GM10248 (cell line): ENCODE measurements around the gene CSMD2.

Source experiments
- CTCF ChIA-PET: fragments of 300-600 bp; sonication (Branson Sonifier 250); formaldehyde crosslinking; extraction: SDS; loops from one replicate; lab custom pipeline; 2021; ENCODE audit warnings: antibody characterized with exemption; lab: Yijun Ruan, JAX
- POLR2A ChIA-PET: fragments of 350-650 bp; sonication (Branson Sonifier 250); formaldehyde crosslinking; extraction: SDS; loops from one replicate; lab custom pipeline; 2020; ENCODE audit warnings: antibody characterized with exemption; lab: Yijun Ruan, JAX
- DNase-seq: peaks from one replicate; pipeline ENCODE4 v3.0.0; 2012; ENCODE audit errors: extremely low spot score
- CTCF ChIP-seq: IDR thresholded peaks from 2 replicates; pipeline ENCODE4 v1.5.1; 2012; ENCODE audit warnings: mild to moderate bottlenecking, low read depth; ENCODE audit errors: extremely low read depth, missing control alignments, control extremely low read depth

The CSMD2 gene

GRCh38 chr1:33606272-33606671 is 558.8 kb downstream of the CSMD2 start:
- DNase-seq = no peak
- no peak for TF ChIP-seq CTCF
- CTCF ChIA-PET = no interaction called here
- POLR2A ChIA-PET = no interaction called here

- DNase-seq = no peak
- TF ChIP-seq CTCF = no peak
- ChIA-PET CTCF (interaction anchor here (0.7 to 1.3 kb wide), 2 partner anchors 10 to 22 kb away, joined by 3 read pairs; no protein-coding TSS in a partner anchor), POLR2A (no interaction called here)
Measured at GRCh38 chr1:33602271-33602670, 562.8 kb downstream of the CSMD2 start.

GRCh38 chr1:33601751-33602150 is 563.3 kb downstream of the CSMD2 start:
- POLR2A ChIA-PET = no interaction called here
- no peak for TF ChIP-seq CTCF
- CTCF ChIA-PET = interaction anchor here (1.3 kb wide), 1 partner anchor 10 kb away, joined by 3 read pairs; no protein-coding TSS in a partner anchor
- no peak for DNase-seq

GRCh38 chr1:33599516-33600115 is 565.4 kb downstream of the CSMD2 start:
- ChIA-PET POLR2A (no interaction called here), CTCF (no interaction called here)
- TF ChIP-seq CTCF = no peak
- no peak for DNase-seq

- ChIA-PET CTCF (interaction anchor here (1.2 kb wide), 1 partner anchor 45 kb away, joined by 3 read pairs; no protein-coding TSS in a partner anchor), POLR2A (no interaction called here)
- no peak for TF ChIP-seq CTCF
- no peak for DNase-seq
Measured at GRCh38 chr1:33588726-33589125, 576.3 kb downstream of the CSMD2 start.

- POLR2A ChIA-PET = no interaction called here
- CTCF ChIA-PET = no interaction called here
- DNase-seq = no peak
- no peak for TF ChIP-seq CTCF
Measured at GRCh38 chr1:33586795-33587194, 578.2 kb downstream of the CSMD2 start.
